Urinary bladder (tissue), 4 donors: ENCODE measurements around the gene FCHSD1. TPM values are rescaled to one million over a fixed set of nuclear protein-coding genes. Genes with fewer than 3 reads are reported as not detected.

Source experiments
- DNase-seq: peaks from one replicate; pipeline ENCODE4 v3.0.0-alpha.2; 2015; ENCODE audit errors: extremely low spot score
- H3K27ac ChIP-seq: one replicate; pipeline ENCODE4 v1.5.1; 2013; ENCODE audit warnings: low read depth, mild to moderate bottlenecking, moderate library complexity
- H3K36me3 ChIP-seq: one replicate; pipeline ENCODE4 v1.6.1; 2013; ENCODE audit warnings: mild to moderate bottlenecking, moderate library complexity; ENCODE audit not compliant: insufficient read depth
- H3K4me1 ChIP-seq: one replicate; pipeline ENCODE4 v1.6.1; 2013; ENCODE audit warnings: mild to moderate bottlenecking, moderate library complexity; ENCODE audit not compliant: insufficient read depth
- H3K4me3 ChIP-seq: one replicate; pipeline ENCODE4 v1.5.1; 2013; ENCODE audit warnings: low read depth, low read length
- WGBS: extraction: QIAGEN DNeasy Blood & Tissue Kit; methylation state at CpG from one replicate; pipeline ENCODE4 v1.1.7; 2013; 5-methylcytosine and 5-hydroxymethylcytosine counted together
- polyA plus RNA-seq: library from polyadenylated mRNA; stranded (reverse); fragments of 200-250 nt; gene quantifications from one replicate; pipeline ENCODE4 v1.2.3, GENCODE V29; 2013
- total RNA-seq: library from RNA; depleted of rRNA; stranded (reverse); fragments of >200 nt; gene quantifications from one replicate; pipeline ENCODE4 v1.2.3, GENCODE V29; 2014
- donor health status: healthy with polysubstance abuse.
- donor health status: healthy.

Gene FCHSD1
- total and polyA plus RNA-seq, 2 donors = 14.4 to 15.6 TPM

- H3K4me3 ChIP-seq = peak within 1 kb of the TSS; percentile 43
- H3K36me3 ChIP-seq = no peaks in the 10 kb centered on the region
- no peak for DNase-seq
- H3K27ac ChIP-seq = peak within 1 kb of the TSS; percentile 84
- WGBS = 3% methylated on average over 76 of the region's 77 CpGs
- no peaks in the 10 kb centered on the region for H3K4me1 ChIP-seq
Observed at GRCh38 chr5:141681695-141682641, 30.8 kb upstream of the FCHSD1 start, which contains the start of gene ARAP3. Gene ARAP3, minus strand, starts transcription at chr5:141682230. Its CDS starts 1,744 bp downstream, at chr5:141680486.

GRCh38 chr5:141681295-141681694, 30.1 kb upstream of the FCHSD1 start:
- DNase-seq = no peak
- Histone ChIP-seq H3K4me1 (no peaks in the 10 kb centered on the region), H3K27ac (peak overlapping the region; percentile 84), H3K36me3 (no peaks in the 10 kb centered on the region), H3K4me3 (peak overlapping the region; percentile 43)
- 75% methylated on average over 2 of the region's 2 CpGs for WGBS

- H3K27ac ChIP-seq = peak overlapping the region; percentile 84
- no peaks in the 10 kb centered on the region for H3K36me3 ChIP-seq
- DNase-seq = no peak
- WGBS = 73% methylated on average over 6 of the region's 6 CpGs
- H3K4me1 ChIP-seq = no peaks in the 10 kb centered on the region
- H3K4me3 ChIP-seq = no peak overlapping the region
Observed at GRCh38 chr5:141680751-141681201, 29.6 kb upstream of the FCHSD1 start.

- H3K4me3 ChIP-seq = no peak overlapping the region
- H3K27ac ChIP-seq = no peak overlapping the region
- DNase-seq = no peak
- 89% methylated on average over 16 of the region's 16 CpGs for WGBS
- H3K4me1 ChIP-seq = no peaks in the 10 kb centered on the region
- H3K36me3 ChIP-seq = no peaks in the 10 kb centered on the region
Observed at GRCh38 chr5:141680178-141680577, 29.0 kb upstream of the FCHSD1 start.

GRCh38 chr5:141677415-141677814, 26.2 kb upstream of the FCHSD1 start:
- no peaks in the 10 kb centered on the region for H3K36me3 ChIP-seq
- H3K4me1 ChIP-seq = no peaks in the 10 kb centered on the region
- no peak overlapping the region for H3K4me3 ChIP-seq
- H3K27ac ChIP-seq = no peak overlapping the region
- DNase-seq = no peak

- no peaks in the 10 kb centered on the region for H3K4me1 ChIP-seq
- no peak overlapping the region for H3K4me3 ChIP-seq
- WGBS = 86% methylated on average over 4 of the region's 4 CpGs
- H3K27ac ChIP-seq = no peak overlapping the region
- DNase-seq = no peak
- no peaks in the 10 kb centered on the region for H3K36me3 ChIP-seq
Observed at GRCh38 chr5:141675672-141676071, 24.5 kb upstream of the FCHSD1 start.

- no peaks in the 10 kb centered on the region for H3K4me1 ChIP-seq
- no peak overlapping the region for H3K27ac ChIP-seq
- no peak for DNase-seq
- no peaks in the 10 kb centered on the region for H3K36me3 ChIP-seq
- WGBS = 67% methylated on average over 5 of the region's 5 CpGs
- no peak overlapping the region for H3K4me3 ChIP-seq
Observed at GRCh38 chr5:141674747-141675146, 23.5 kb upstream of the FCHSD1 start.

- Histone ChIP-seq H3K36me3 (no peaks in the 10 kb centered on the region), H3K27ac (no peak overlapping the region), H3K4me3 (no peak overlapping the region), H3K4me1 (no peaks in the 10 kb centered on the region)
- DNase-seq = no peak
- 78% methylated on average over 19 of the region's 19 CpGs for WGBS
Observed at GRCh38 chr5:141672841-141673813, 21.9 kb upstream of the FCHSD1 start.

GRCh38 chr5:141672071-141672840, 21.0 kb upstream of the FCHSD1 start:
- WGBS = 93% methylated on average over 23 of the region's 23 CpGs
- Histone ChIP-seq H3K27ac (no peak overlapping the region), H3K36me3 (no peaks in the 10 kb centered on the region), H3K4me3 (no peak overlapping the region), H3K4me1 (no peaks in the 10 kb centered on the region)
- DNase-seq = no peak

- WGBS = 83% methylated on average over 4 of the region's 4 CpGs
- Histone ChIP-seq H3K36me3 (no peaks in the 10 kb centered on the region), H3K27ac (no peak overlapping the region), H3K4me3 (no peak overlapping the region), H3K4me1 (no peaks in the 10 kb centered on the region)
- no peak for DNase-seq
Observed at GRCh38 chr5:141669520-141669919, 18.3 kb upstream of the FCHSD1 start.

GRCh38 chr5:141668601-141669265, 17.5 kb upstream of the FCHSD1 start:
- 84% methylated on average over 8 of the region's 8 CpGs for WGBS
- Histone ChIP-seq H3K4me1 (no peaks in the 10 kb centered on the region), H3K27ac (no peak overlapping the region), H3K36me3 (no peaks in the 10 kb centered on the region), H3K4me3 (no peak overlapping the region)
- DNase-seq = no peak

GRCh38 chr5:141665995-141666940, 15.1 kb upstream of the FCHSD1 start:
- no peaks in the 10 kb centered on the region for H3K4me1 ChIP-seq
- H3K36me3 ChIP-seq = no peaks in the 10 kb centered on the region
- DNase-seq = no peak
- no peak overlapping the region for H3K27ac ChIP-seq
- no peak overlapping the region for H3K4me3 ChIP-seq
- WGBS = 86% methylated on average over 18 of the region's 18 CpGs
